BLaER1 treated with 17β-estradiol and CSF1 and Interleukin-3, amounts not matched to agents 10 nM and 100 nM (cell line): ENCODE measurements around the gene STARD3.

Experiments
- H3K27ac ChIP-seq, 11 experiments: shearing (Covaris generic); formaldehyde crosslinking; 2 replicates each; pipeline ENCODE4 v1.8.1; 2022
- H3K27me3 ChIP-seq, 11 experiments: shearing (Covaris generic); formaldehyde crosslinking; 2 replicates each; pipeline ENCODE4 v1.8.1; 2022
- H3K36me3 ChIP-seq, 11 experiments: shearing (Covaris generic); formaldehyde crosslinking; 2 replicates each; pipeline ENCODE4 v1.8.1; 2022
- H3K4me1 ChIP-seq, 10 experiments: shearing (Covaris generic); formaldehyde crosslinking; 2 replicates each; pipeline ENCODE4 v1.8.1; 2022
- H3K4me2 ChIP-seq, 11 experiments: shearing (Covaris generic); formaldehyde crosslinking; 2 replicates each; pipeline ENCODE4 v1.8.1; 2022
- H3K4me3 ChIP-seq, 10 experiments: shearing (Covaris generic); formaldehyde crosslinking; 2 replicates each; pipeline ENCODE4 v1.8.1; 2022
- H3K9ac ChIP-seq, 11 experiments: shearing (Covaris generic); formaldehyde crosslinking; 2 replicates each; pipeline ENCODE4 v1.8.1; 2022
- H3K9me3 ChIP-seq, 11 experiments: shearing (Covaris generic); formaldehyde crosslinking; replicated peaks in 1 of 11; 2 replicates each; pipeline ENCODE4 v1.8.1; 2022
- H4K20me1 ChIP-seq, 11 experiments: shearing (Covaris generic); formaldehyde crosslinking; 2 replicates each; pipeline ENCODE4 v1.8.1; 2022
- Cebpa-rat ChIP-seq, 11 experiments: shearing (Covaris generic); IDR thresholded peaks; 2 replicates each; pipeline ENCODE4 v1.8.1; 2022

Gene STARD3

GRCh38 chr17:39676198-39676819, 39.4 kb downstream of the STARD3 start:
- H3K9me3 ChIP-seq: no peaks in the 10 kb centered on the region
- peaks cover 69 to 100% (median 98%) of the 10 kb centered on the region in 10 experiments for H3K4me1 ChIP-seq
- H3K4me2 ChIP-seq: peak overlapping the region; percentile 75 to 97 (median 89)
- H3K27me3 ChIP-seq: peaks cover 0 to 4% (median 0%) of the 10 kb centered on the region in 11 experiments; a peak in 4 of 22 replicates
- peak overlapping the region in 9 of 11 experiments; percentile 18 to 78 (median 63); a peak in 17 of 22 replicates for H3K9ac ChIP-seq
- H3K4me3 ChIP-seq: peak overlapping the region in 4 of 10 experiments; percentile 1 to 42 (median 30); a peak in 2 of 20 replicates
- TF ChIP-seq Cebpa-rat (IDR thresholded peaks at IDR 0.05): no peak
- peaks cover 0 to 4% (median 0%) of the 10 kb centered on the region in 11 experiments; a peak in 2 of 22 replicates for H3K36me3 ChIP-seq
- H4K20me1 ChIP-seq: peaks cover 0 to 32% (median 0%) of the 10 kb centered on the region in 11 experiments; a peak in 2 of 22 replicates
- peak overlapping the region in 9 of 11 experiments; percentile 13 to 84 (median 79); a peak in 17 of 22 replicates for H3K27ac ChIP-seq

- peak overlapping the region in 7 of 11 experiments; percentile 61 to 84 (median 79); a peak in 10 of 22 replicates for H3K27ac ChIP-seq
- no peak for TF ChIP-seq Cebpa-rat (IDR thresholded peaks at IDR 0.05)
- H3K27me3 ChIP-seq: no peaks in the 10 kb centered on the region
- H3K4me3 ChIP-seq: no peak overlapping the region
- no peaks in the 10 kb centered on the region for H3K9me3 ChIP-seq
- H3K4me1 ChIP-seq: peaks cover 69 to 94% (median 92%) of the 10 kb centered on the region in 10 experiments
- H4K20me1 ChIP-seq: peaks cover 0 to 24% (median 0%) of the 10 kb centered on the region in 11 experiments; a peak in 2 of 22 replicates
- H3K36me3 ChIP-seq: peaks cover 0 to 4% (median 0%) of the 10 kb centered on the region in 11 experiments; a peak in 2 of 22 replicates
- H3K4me2 ChIP-seq: peak overlapping the region; percentile 75 to 97 (median 89)
- peak overlapping the region in 5 of 11 experiments; percentile 56 to 78 (median 75); a peak in 4 of 22 replicates for H3K9ac ChIP-seq
These were observed 40.1 kb downstream of the STARD3 start for GRCh38 chr17:39677072-39677471.

- Histone ChIP-seq H3K36me3 (peaks cover 0 to 4% (median 0%) of the 10 kb centered on the region in 11 experiments; a peak in 3 of 22 replicates), H3K27me3 (no peaks in the 10 kb centered on the region), H4K20me1 (peaks cover 0 to 18% (median 0%) of the 10 kb centered on the region in 11 experiments; a peak in 2 of 22 replicates), H3K27ac (peak overlapping the region in 7 of 11 experiments; percentile 20 to 84 (median 79); a peak in 11 of 22 replicates), H3K4me1 (peaks cover 69 to 88% (median 86%) of the 10 kb centered on the region in 10 experiments), H3K4me2 (peak overlapping the region; percentile 75 to 97 (median 89)), H3K9me3 (no peaks in the 10 kb centered on the region), H3K4me3 (no peak overlapping the region), H3K9ac (peak overlapping the region in 4 of 11 experiments; percentile 18 to 78 (median 54); a peak in 7 of 22 replicates)
- TF ChIP-seq Cebpa-rat (IDR thresholded peaks at IDR 0.05): no peak
These were observed 40.8 kb downstream of the STARD3 start for GRCh38 chr17:39677542-39678339.

- peak overlapping the region in 3 of 11 experiments; percentile 62 to 70 (median 68); a peak in 7 of 22 replicates for H3K9ac ChIP-seq
- peak overlapping the region; percentile 75 to 97 (median 89) for H3K4me2 ChIP-seq
- H3K4me3 ChIP-seq: no peak overlapping the region
- no peak for TF ChIP-seq Cebpa-rat (IDR thresholded peaks at IDR 0.05)
- H4K20me1 ChIP-seq: peaks cover 0 to 14% (median 0%) of the 10 kb centered on the region in 11 experiments; a peak in 2 of 22 replicates
- no peaks in the 10 kb centered on the region for H3K9me3 ChIP-seq
- H3K27ac ChIP-seq: peak overlapping the region in 10 of 11 experiments; percentile 66 to 84 (median 80); a peak in 16 of 22 replicates
- peaks cover 0 to 11% (median 1%) of the 10 kb centered on the region in 11 experiments; a peak in 6 of 22 replicates for H3K36me3 ChIP-seq
- no peaks in the 10 kb centered on the region for H3K27me3 ChIP-seq
- peaks cover 69 to 82% (median 78%) of the 10 kb centered on the region in 10 experiments for H3K4me1 ChIP-seq
These were observed 41.6 kb downstream of the STARD3 start for GRCh38 chr17:39678340-39679116.

GRCh38 chr17:39679521-39680192, 42.7 kb downstream of the STARD3 start:
- Histone ChIP-seq H3K4me3 (peak overlapping the region in 3 of 10 experiments; percentile 9 to 18 (median 11); a peak in 2 of 20 replicates), H3K4me1 (peaks cover 62 to 71% (median 67%) of the 10 kb centered on the region in 10 experiments), H3K27ac (peak overlapping the region; percentile 43 to 84 (median 79); a peak in 21 of 22 replicates), H3K9me3 (no peaks in the 10 kb centered on the region), H3K36me3 (peaks cover 0 to 21% (median 2%) of the 10 kb centered on the region in 11 experiments; a peak in 10 of 22 replicates), H3K4me2 (peak overlapping the region; percentile 75 to 97 (median 89)), H3K9ac (peak overlapping the region; percentile 40 to 72 (median 66); a peak in 21 of 22 replicates), H4K20me1 (peaks cover 0 to 13% (median 0%) of the 10 kb centered on the region in 11 experiments; a peak in 2 of 22 replicates), H3K27me3 (no peaks in the 10 kb centered on the region)
- TF ChIP-seq Cebpa-rat (IDR thresholded peaks at IDR 0.05): no peak

- Histone ChIP-seq H3K4me1 (peaks cover 26 to 39% (median 33%) of the 10 kb centered on the region in 10 experiments), H3K9ac (no peak overlapping the region), H3K27ac (no peak overlapping the region), H3K4me2 (no peak overlapping the region), H4K20me1 (no peaks in the 10 kb centered on the region), H3K36me3 (peaks cover 0 to 29% (median 4%) of the 10 kb centered on the region in 11 experiments; a peak in 10 of 22 replicates), H3K4me3 (no peak overlapping the region), H3K27me3 (no peaks in the 10 kb centered on the region), H3K9me3 (peaks cover 0 to 6% (median 0%) of the 10 kb centered on the region in 11 experiments; a peak in 7 of 22 replicates)
- no peak for TF ChIP-seq Cebpa-rat (IDR thresholded peaks at IDR 0.05)
These were observed 46.5 kb downstream of the STARD3 start for GRCh38 chr17:39683295-39683939.
